HepG2 (cell line): ENCODE results near the gene RCBTB1. TPM values are rescaled to one million over a fixed set of nuclear protein-coding genes. Genes with fewer than 3 reads are reported as not detected.

Experiments
- CSRNP1 ChIP-seq: sonication (generic); formaldehyde crosslinking; IDR thresholded peaks from 2 replicates; pipeline ENCODE4 v1.8.1; 2023; ENCODE audit warnings: mild to moderate bottlenecking, missing genetic modification reagents
- EP300 ChIP-seq, 3 experiments: sonication (generic) in 1 of 3; formaldehyde crosslinking in 1 of 3; IDR thresholded peaks; 2 replicates each; pipeline versions ENCODE4 v1.5.1 to v1.6.1; 2011 to 2020; ENCODE audit warnings: low read depth in 2 of 3, low read length in 2 of 3, borderline replicate concordance in 1 of 3, improper control_type of control experiment in 1 of 3, mild to moderate bottlenecking in 1 of 3, missing genetic modification reagents in 1 of 3, moderate library complexity in 1 of 3
- ETV5 ChIP-seq: IDR thresholded peaks from 2 replicates; pipeline ENCODE4 v1.6.1; 2018; ENCODE audit warnings: missing biosample characterization, missing genetic modification reagents, inconsistent platforms, borderline replicate concordance
- FOXP1 ChIP-seq, 2 experiments: fragments of 450-650 bp in 1 of 2; IDR thresholded peaks; 2 replicates each; pipeline ENCODE4 v1.6.1; 2017 to 2018; ENCODE audit warnings: antibody characterized with exemption in 1 of 2
- GFI1 ChIP-seq: sonication (generic); formaldehyde crosslinking; IDR thresholded peaks from 2 replicates; pipeline ENCODE4 v1.5.0; 2020; ENCODE audit warnings: missing genetic modification reagents, mild to moderate bottlenecking, borderline replicate concordance
- GZF1 ChIP-seq: sonication (generic); formaldehyde crosslinking; IDR thresholded peaks from 2 replicates; pipeline ENCODE4 v1.5.1; 2020; ENCODE audit warnings: mild to moderate bottlenecking, missing genetic modification reagents
- HDAC6 ChIP-seq: fragments of 200-600 bp; sonication (generic); IDR thresholded peaks from 2 replicates; pipeline ENCODE4 v1.7.0; 2017; ENCODE audit warnings: mild to moderate bottlenecking, antibody characterized with exemption, low read length, low read depth
- KDM2A ChIP-seq: sonication (generic); formaldehyde crosslinking; IDR thresholded peaks from 2 replicates; pipeline ENCODE4 v1.4.0; 2020; ENCODE audit warnings: low read depth, missing genetic modification reagents, borderline replicate concordance
- KLF6 ChIP-seq: IDR thresholded peaks from 2 replicates; pipeline ENCODE4 v1.8.0; 2016; ENCODE audit warnings: missing biosample characterization, missing genetic modification reagents
- MEF2D ChIP-seq: sonication (generic); formaldehyde crosslinking; IDR thresholded peaks from 2 replicates; pipeline ENCODE4 v1.5.1; 2020; ENCODE audit warnings: mild to moderate bottlenecking, missing genetic modification reagents
- MYPOP ChIP-seq: sonication (generic); formaldehyde crosslinking; IDR thresholded peaks from 2 replicates; pipeline ENCODE4 v1.8.1; 2023; ENCODE audit warnings: mild to moderate bottlenecking, moderate library complexity, missing genetic modification reagents
- NBN ChIP-seq: fragments of 450-650 bp; conservative IDR thresholded peaks from 2 replicates; pipeline ENCODE4 v1.6.1; 2017
- NCOA2 ChIP-seq: sonication (generic); formaldehyde crosslinking; IDR thresholded peaks from 2 replicates; pipeline ENCODE4 v1.8.0; 2022; ENCODE audit warnings: inconsistent platforms
- PHF20 ChIP-seq: sonication (generic); formaldehyde crosslinking; IDR thresholded peaks from 2 replicates; pipeline ENCODE4 v1.5.0; 2020; ENCODE audit warnings: mild to moderate bottlenecking, missing genetic modification reagents
- PITX1 ChIP-seq: sonication (generic); formaldehyde crosslinking; IDR thresholded peaks from 2 replicates; pipeline ENCODE4 v1.5.1; 2020; ENCODE audit warnings: mild to moderate bottlenecking, missing genetic modification reagents
- POGZ ChIP-seq: sonication (generic); formaldehyde crosslinking; IDR thresholded peaks from 2 replicates; pipeline ENCODE4 v1.4.0; 2020; ENCODE audit warnings: mild to moderate bottlenecking, missing genetic modification reagents
- SIX4 ChIP-seq: sonication (generic); formaldehyde crosslinking; IDR thresholded peaks from 2 replicates; pipeline ENCODE4 v1.4.0; 2020; ENCODE audit warnings: missing genetic modification reagents
- SOX5 ChIP-seq: IDR thresholded peaks from 2 replicates; pipeline ENCODE4 v1.6.1; 2016; ENCODE audit warnings: borderline replicate concordance
- TCF7L2 ChIP-seq: IDR thresholded peaks from 2 replicates; pipeline ENCODE4 v1.6.1; 2011; ENCODE audit warnings: mild to moderate bottlenecking, low read depth, low read length, moderate library complexity
- TFAP4 ChIP-seq: sonication (generic); IDR thresholded peaks from 2 replicates; pipeline ENCODE4 v1.6.1; 2016; ENCODE audit warnings: low read depth, borderline replicate concordance
- ZNF224 ChIP-seq: sonication (generic); formaldehyde crosslinking; IDR thresholded peaks from 2 replicates; pipeline ENCODE4 v1.5.0; 2020; ENCODE audit warnings: mild to moderate bottlenecking, missing genetic modification reagents
- ZNF317 ChIP-seq: sonication (generic); formaldehyde crosslinking; IDR thresholded peaks from 2 replicates; pipeline ENCODE4 v1.5.0; 2020; ENCODE audit warnings: mild to moderate bottlenecking, missing genetic modification reagents
- ZNF343 ChIP-seq: sonication (generic); formaldehyde crosslinking; IDR thresholded peaks from 2 replicates; pipeline ENCODE4 v1.4.0; 2020; ENCODE audit warnings: mild to moderate bottlenecking, missing genetic modification reagents
- ZNF562 ChIP-seq: sonication (generic); formaldehyde crosslinking; IDR thresholded peaks from 2 replicates; pipeline ENCODE4 v1.8.0; 2022; ENCODE audit warnings: missing genetic modification reagents, borderline replicate concordance
- ZNF614 ChIP-seq: IDR thresholded peaks from 2 replicates; pipeline ENCODE4 v1.6.1; 2018; ENCODE audit warnings: missing biosample characterization, missing genetic modification reagents, inconsistent platforms, borderline replicate concordance
- ZNF747 ChIP-seq: sonication (generic); formaldehyde crosslinking; IDR thresholded peaks from 2 replicates; pipeline ENCODE4 v1.8.1; 2023; ENCODE audit warnings: missing genetic modification reagents, mild to moderate bottlenecking, borderline replicate concordance
- polyA plus RNA-seq, 8 experiments: library from polyadenylated mRNA; depleted of rRNA in 3 of 8; stranded (reverse) in 7 of 8; unstranded in 1 of 8; fragments of >200 nt; fragmentation: Illumina TruSeq in 4 of 8; extraction: Trizol in 4 of 8; gene quantifications; 2 replicates each; pipeline versions ENCODE4 v1.2.1 to v1.2.3, GENCODE V29; 2011 to 2016; ENCODE audit warnings: low read depth in 4 of 8, missing spikeins in 1 of 8, mixed read lengths in 1 of 8; ENCODE audit not compliant: insufficient read depth in 1 of 8
- total RNA-seq, 5 experiments: library from RNA; depleted of rRNA; stranded (reverse); fragments of >200 nt; fragmentation: Illumina TruSeq; extraction: Trizol; gene quantifications; 2 replicates each; pipeline ENCODE4 v1.2.3, GENCODE V29; 2016; ENCODE audit warnings: low read depth in 1 of 5

Gene RCBTB1
- total and polyA plus RNA-seq, 2 of the 13 experiments (the other 11 are each of a cell fraction or from before 2014, with no cell fraction given), result 13.4 to 21.6 TPM

GRCh38 chr13:49587311-49587847, 2.0 kb upstream of the RCBTB1 start (continued):
- TF ChIP-seq TFAP4 (peak; percentile 18; the same call in 1 of the 2 replicates), ZNF343 (CRISPR knock-in tag) (no peak), POGZ (CRISPR knock-in tag) (peak; percentile 66; the same call in 1 of the 2 replicates), PITX1 (CRISPR knock-in tag) (peak; percentile 88), MYPOP (CRISPR knock-in tag) (no peak), ZNF614 (0 out of 2 replicates have a peak, but pooled peaks have one; percentile 48), EP300 (IDR thresholded peaks at IDR 0.05; ENCODE audit: low read depth in 2 of 2, low read length in 2 of 2) (peak in 1 of 2 experiments; percentile 80; a peak in 2 of 4 replicates), EP300 (CRISPR knock-in tag; IDR thresholded peaks at IDR 0.05; ENCODE audit: borderline replicate concordance) (peak; percentile 79), GZF1 (0 out of 2 replicates have a peak, but pooled peaks have one; percentile 28), ZNF562 (CRISPR knock-in tag) (no peak), KDM2A (CRISPR knock-in tag) (no peak), GFI1 (CRISPR knock-in tag) (peak; percentile 78; the same call in 1 of the 2 replicates), KLF6 (no peak), NBN (no peak), TCF7L2 (0 out of 2 replicates have a peak, but pooled peaks have one; percentile 18), ZNF747 (CRISPR knock-in tag) (no peak), HDAC6 (no peak), ZNF317 (CRISPR knock-in tag) (peak; percentile 40; the same call in 1 of the 2 replicates), NCOA2 (CRISPR knock-in tag) (peak; percentile 85), PHF20 (CRISPR knock-in tag) (no peak), SIX4 (CRISPR knock-in tag) (peak; percentile 57; the same call in 1 of the 2 replicates), CSRNP1 (no peak), ZNF224 (no peak), ETV5 (CRISPR knock-in tag) (peak; percentile 72; the same call in 1 of the 2 replicates), SOX5 (CRISPR knock-in tag) (peak; percentile 82), FOXP1 (IDR thresholded peaks at IDR 0.05) (0 out of 2 replicates have a peak, but pooled peaks have one; percentile 16), FOXP1 (CRISPR knock-in tag; IDR thresholded peaks at IDR 0.05) (peak; percentile 86), MEF2D (CRISPR knock-in tag) (peak; percentile 60; the same call in 1 of the 2 replicates)
